HPDE6-E6E7 (cell line): ENCODE results near the gene SEC14L1.

Source experiments
- DNase-seq: peaks from one replicate; pipeline ENCODE4 v3.0.0; 2011; ENCODE audit warnings: missing footprints; ENCODE audit errors: extremely low spot score

Gene SEC14L1

GRCh38 chr17:77264617-77265230 lies 124.0 kb downstream of the SEC14L1 start:
- DNase-seq, result no peak

GRCh38 chr17:77266213-77266612 lies 125.4 kb downstream of the SEC14L1 start:
- no peak for DNase-seq
